HUDEP-2 (cell line): ENCODE data around the gene FEM1B.
"Not testable (repeated sequence)": the region's sequence is repeated elsewhere in the genome, so short reads cannot be mapped to it uniquely, and the experiment has no call there.

Experiments
- DNase-seq, 76 experiments: peaks; one replicate each; lab custom pipeline; 2025; ENCODE audit not compliant: unreplicated experiment in 76 of 76; lab: John Stamatoyannopoulos, UW

FEM1B gene

DNA sequence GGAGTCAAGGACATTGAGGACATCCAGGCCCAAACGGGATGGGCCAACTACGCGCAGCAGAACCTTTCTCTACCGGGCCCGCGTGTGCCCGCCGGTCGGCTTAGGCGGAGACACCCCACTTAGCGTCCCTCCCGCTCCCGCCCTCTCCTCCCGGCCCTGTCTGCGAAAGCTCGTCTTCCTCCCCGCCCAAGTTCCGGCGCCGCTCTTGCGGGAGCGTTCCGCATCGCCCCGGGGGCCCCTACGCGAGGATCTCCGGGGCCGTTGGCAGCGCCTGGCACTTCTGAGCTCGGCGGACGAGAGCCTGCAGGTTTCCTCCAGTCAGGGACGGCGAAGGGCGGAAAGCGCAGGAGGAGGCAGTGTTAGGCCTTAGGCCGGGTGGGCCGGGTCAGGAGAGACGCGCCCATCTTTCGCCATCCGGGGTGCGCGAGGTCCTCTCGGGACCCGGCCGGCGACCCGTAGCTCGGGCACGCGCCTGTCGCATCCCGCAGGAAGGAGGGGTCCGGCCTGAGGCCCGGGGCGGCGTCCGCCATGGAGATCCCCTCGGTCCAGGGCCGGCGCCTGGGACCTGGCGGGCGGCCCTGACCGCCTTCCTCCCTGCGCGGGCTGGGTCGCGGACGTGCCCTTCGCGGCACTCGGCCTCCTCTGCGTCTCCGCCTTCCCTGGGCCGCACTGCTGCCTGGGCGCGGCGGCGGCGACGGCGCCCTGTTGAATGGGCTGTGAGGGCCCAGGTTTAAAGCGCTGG is at the start of gene FEM1B:
FEM1B (plus strand) TSS at position 143 of the 742 bp plus-strand sequence. CDS start 673 bp downstream, outside the sequence.
- DNase-seq, result peak in 75 of 76 experiments; percentile 23 to 94 (median 80)

DNA sequence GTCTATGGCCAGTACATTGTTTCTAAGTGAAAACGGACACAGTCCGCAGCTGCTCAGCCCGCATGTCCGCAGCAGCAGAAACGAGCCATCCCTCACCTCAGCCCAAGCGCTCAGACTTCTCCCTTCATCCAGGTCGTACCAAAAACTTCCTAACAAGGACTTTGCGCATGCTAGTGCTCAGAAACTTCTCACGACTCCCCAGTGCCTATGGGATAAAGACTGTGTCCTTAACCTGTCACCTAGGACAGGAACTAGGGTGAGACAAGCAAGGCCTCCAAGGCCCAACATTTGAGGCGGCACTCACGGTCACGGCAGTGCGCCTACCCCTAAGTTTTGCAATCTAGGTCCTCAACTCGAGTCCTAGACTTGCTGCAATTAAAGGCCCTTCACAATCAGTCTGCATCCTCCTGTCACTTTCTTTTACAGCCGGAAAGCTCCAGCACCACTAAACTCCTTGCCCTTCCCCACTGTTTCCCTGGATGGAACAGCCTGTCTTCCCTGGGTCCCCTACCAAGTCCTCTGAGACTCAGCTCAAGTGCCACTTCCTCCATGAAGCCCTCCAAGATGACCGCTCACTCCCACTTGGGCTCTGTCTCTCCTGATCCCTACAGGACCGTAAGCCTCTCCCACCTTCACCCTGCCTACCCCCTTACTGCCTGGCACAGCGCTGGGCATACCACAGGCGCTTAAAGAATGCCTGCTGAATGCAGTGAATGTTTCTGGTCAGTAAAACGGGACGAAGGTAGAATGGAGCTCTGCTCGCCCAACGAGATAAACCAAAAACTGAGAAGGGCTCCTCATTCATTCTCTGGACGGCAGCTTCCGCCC is 49.2 kb upstream of the FEM1B start:
- DNase-seq, result peak in 10 of 76 experiments; percentile 2 to 46 (median 17)

DNA sequence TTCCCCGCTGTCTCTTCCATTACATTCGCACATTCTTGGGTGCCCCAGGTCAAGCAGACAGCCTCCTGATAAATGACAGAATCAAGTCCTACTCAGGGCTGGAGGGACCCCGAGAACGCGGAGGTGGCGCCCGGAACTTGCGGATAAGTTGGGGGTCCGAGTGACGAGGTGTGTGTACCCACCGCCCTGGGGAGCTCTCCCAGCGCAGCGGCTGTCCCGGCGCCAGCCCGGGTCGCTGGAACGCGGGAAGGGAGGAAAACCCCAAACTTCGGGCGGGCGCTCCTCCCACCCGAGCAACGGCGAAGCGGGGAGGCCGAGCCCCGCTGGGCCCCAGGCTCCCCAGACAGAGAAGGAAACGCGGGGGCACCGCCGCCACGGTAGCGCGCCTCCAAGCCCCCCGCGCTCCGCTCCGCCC is 48.6 kb upstream of the FEM1B start:
- DNase-seq, result peak in 8 of 76 experiments; percentile 13 to 50 (median 36)

DNA sequence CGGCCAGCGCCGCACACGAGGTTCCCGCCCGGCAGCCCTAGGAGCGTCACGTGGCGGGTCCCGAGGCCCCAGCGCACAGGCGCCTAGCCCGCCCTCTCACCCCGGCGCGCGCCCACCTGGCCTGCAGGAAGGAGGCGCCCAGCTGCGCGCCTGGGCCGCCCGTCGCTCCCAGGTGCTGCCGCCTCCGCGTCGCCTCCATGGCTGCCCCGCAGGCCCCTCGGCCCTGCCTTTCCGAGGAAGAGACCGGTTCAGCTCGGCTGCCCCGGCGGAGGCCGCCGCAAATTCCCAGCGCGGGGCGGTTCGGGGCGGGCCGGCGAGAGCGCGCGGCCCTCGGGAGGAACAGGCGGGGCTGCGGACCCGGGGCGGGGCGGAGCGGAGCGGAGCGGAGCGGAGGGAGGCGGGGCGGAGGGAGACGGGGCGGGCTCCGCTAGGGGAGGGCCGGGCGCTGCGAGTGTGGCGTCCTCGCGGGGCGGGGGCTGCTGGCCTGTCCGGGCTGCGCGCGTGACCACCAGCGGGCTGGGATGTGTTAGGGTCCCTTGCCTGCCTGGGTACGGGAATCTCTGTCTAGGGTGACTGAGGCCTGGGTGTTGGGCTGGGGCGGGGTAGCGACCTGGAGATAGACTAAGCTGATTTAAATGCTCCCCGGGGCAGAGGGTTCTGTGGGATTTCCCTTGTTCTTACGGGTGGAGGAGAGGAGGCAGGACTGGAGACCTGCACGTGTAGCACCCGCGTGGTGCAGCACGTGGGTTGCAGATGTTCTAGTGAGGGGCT is 48.0 kb upstream of the FEM1B start, which contains the start of gene CLN6:
CLN6 (minus strand) TSS at position 343 of the 771 bp plus-strand sequence; CDS start at position 199, 144 bp downstream.
- DNase-seq, result peak in 73 of 76 experiments; percentile 5 to 93 (median 71)

DNA sequence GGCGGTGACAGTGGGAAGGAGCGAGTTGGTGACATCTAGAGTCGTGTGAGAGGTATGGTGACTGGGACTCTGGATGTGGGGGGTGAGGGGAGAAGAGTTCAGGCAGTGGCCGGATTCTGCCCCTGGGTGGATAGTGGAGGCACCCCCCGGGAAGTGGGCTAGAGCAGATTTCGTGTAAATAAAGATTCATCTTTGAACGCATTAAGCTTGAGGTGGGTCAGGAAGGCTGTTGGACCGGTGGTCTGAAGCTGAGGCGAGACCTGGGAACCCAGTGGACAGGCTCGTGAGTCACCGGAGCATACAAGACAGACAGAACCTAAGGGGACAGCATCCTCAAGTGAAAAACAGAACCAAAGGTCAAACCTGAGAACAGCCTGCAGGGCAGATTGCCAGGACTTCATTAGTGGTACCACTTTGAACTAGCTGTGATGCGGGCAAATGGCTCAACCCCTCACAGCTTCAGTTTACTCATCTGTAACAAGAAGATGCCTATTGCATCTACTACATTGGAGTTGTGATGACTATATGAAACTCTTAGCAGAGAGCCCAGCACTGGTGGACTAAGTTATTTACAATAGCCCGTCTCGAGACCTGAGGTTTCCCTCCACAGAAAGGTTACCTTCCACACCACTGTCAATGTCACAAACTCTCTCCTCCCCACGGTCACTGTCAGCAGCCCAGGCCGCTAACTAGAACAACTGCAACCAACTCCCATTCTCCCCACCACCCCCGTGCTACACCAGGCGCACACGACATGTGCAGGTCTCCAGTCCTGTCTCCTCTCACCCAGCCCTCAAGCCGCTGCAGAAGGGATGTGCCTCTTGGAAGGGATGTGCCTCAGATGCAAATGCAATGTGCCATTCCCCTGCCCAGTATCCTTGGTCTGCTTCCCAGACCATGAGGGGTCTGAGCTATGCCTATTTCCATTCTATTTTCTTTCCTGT is 47.1 kb upstream of the FEM1B start:
- DNase-seq, result peak in 1 of 76 experiments; percentile 29

DNA sequence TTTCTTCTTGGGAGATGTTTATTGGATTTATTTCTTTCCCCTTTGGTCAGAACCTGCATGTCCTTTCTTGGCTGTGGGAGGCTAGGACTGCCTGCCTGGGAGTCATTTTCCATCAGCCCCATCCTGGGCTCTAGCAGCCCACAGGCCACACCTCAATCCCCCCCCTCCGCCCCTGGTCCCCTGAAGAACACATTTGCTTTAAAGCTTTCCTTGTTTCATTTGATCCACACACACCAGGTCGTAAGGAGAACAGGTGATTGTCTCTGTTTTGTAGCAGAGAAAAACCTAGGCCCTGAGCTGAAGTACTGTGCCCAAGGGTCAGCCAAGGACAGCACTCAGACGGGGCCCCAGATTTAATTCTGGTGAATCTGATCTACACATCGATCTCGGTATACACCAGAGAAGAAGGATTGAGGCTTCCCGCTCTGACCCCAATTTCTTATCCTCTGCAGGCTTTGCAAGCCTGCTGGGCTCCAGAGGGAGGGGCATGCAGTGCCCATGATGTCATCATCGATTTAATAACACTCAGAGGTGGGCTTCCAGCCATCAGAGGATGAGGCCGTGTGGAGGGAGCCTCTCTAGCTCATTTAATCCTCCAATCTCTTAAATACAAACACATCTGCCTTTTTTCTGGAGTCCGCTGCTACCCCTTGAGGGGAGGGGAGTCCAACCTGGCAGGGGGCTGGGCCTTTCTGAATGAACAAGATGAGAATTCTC is 46.3 kb upstream of the FEM1B start:
- DNase-seq, result no peak

DNA sequence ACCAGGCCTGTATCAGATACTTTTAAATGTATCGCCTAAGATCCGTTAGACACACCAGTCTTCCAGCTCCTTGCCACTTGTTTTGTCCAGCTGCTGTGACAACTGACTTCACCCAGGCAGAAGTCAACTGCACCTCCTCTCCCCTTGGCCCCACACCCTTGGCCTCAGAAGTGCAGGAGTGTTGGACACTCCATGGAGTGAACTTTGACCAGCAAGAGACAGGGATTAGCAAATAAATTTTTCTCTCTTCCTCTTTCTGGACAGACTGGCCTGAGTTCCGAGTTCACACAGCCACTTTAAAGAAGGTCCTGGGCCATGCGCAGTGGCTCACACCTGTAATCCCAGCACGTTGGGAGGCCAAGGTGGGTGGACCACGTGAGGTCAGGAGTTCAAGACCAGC is 45.1 kb upstream of the FEM1B start:
- DNase-seq, result no peak

DNA sequence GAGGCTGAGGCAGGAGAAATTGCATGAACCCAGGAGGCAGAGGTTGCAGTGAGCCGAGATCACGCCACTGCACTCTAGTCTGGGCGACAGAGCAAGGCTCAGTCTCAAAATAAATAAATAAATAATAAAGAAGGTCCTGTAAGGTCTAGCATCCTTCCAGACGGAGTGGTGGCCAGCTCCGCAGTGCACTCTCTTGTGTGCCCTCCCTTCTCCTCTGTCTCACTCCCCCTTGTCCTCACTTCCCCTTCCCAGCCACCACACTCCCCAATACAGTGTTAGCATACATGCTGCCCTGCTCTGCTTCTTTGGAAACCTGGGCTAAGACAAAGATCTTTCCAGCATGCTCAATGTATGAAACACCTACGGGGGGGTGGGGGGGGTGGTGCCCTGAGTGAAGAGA is 44.6 kb upstream of the FEM1B start:
- no peak for DNase-seq

DNA sequence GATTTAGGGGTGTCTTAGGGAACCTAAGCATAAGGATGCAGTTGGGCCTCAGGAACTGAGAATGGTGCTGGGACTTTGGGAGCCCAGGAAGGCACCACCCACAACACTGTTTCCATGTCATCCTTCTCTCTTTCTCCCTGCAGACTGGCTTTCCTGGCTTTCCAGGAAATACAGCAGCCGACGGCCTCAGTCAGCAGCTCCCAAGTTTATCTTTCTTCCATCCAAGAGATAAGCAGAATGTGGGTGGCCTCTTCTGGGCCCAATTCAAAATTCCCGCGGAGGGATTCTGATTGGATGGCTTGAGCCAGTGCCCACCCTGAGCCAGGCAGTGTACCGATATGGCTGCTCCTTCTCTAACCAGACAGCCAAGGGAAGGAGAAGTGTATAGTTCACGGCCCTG is 43.5 kb upstream of the FEM1B start:
- DNase-seq, result no peak

DNA sequence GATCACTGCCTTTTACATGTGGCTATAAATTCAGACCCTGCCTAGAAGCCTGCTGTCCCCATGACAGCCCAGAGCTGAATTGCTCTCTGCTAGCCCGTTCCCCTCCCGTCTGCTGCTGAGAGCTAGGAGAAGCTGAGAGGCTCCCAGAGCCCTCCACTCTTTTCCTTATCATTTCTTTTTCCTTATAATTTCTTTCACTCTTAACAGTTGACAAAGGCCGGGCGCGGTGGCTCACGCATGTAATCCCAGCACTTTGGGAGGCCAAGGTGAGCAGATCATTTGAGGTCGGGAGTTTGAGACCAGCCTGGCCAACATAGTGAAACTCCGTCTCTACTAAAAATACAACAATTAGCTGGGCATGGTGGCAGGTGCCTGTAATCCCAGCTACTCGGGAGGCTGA is 43.0 kb upstream of the FEM1B start:
- DNase-seq, result not testable (repeated sequence)

DNA sequence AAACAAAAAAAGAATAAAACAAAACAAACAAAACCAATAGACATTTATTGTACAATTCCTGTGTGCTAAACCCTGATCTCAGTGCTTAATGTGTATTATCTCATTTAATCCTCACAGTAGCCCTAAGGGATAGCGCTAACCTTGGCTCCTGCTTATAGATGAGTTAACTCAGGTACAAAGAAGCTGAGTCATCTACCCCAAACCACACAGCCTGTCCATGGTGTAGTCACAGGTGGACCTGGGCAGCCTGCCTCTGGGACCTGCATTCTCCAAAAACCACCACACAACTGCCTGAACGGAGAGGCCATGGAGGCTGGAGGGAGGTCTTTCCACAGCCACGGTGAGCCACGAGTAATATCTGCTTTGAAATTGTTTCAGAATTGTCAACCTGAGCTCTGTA is 42.5 kb upstream of the FEM1B start:
- no peak for DNase-seq

DNA sequence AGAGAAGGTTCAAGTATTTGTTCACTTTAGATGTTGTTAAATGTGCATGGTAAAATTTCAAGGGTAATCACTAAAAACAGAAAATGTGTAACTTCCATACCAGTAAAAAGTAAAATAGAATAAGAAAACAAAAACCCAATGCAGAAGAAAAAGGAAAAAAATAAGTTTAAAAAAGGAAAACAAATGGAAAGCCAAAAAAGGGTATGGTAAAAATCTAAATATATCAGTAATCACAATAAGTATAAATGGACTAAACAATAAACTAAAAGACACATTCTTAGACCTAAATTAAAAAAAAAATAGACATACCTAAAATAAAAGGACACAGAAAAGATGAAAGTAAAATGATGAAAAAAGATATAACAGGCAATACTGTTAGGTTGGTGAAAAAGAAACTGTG is 38.5 kb upstream of the FEM1B start:
- DNase-seq, result no peak

DNA sequence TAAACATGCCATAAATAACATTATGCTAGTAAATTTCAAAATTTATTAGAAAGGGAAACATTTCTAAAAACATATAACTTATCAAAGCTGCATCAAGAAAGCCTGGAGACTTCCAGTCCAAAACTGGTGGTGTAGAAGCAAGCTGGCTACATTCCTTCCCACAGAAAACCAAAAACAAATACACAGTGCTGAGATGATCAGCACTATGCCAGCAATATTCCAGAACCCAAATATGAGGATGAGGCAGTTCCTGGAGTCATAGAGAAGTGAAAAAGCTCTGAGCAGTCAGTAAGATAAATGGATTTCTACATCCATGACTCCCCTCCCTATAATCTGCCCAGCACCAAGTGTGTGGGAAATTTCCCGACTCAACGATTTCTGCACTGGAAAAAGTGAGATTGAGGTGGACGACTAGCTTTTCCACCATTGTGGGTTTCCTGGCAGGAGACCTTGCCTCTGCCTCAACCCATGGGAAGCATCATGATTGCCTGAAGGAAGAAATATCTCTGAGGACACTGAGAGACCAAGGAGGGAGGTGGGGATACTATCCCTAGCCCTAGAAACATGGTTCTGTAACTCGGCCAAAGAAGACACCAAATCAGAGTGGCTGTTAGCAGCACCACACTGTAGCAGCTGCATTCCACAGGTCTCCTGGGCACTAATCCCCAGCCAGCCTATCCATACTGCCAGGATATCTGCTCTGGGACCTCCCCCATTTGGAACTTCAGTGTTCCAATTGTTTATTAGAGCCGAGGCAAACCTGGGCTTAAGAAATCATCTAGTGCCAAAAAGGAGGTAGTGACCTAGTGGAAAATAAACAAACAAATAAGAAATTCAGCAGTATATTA is 36.2 kb upstream of the FEM1B start:
- DNase-seq, result no peak

DNA sequence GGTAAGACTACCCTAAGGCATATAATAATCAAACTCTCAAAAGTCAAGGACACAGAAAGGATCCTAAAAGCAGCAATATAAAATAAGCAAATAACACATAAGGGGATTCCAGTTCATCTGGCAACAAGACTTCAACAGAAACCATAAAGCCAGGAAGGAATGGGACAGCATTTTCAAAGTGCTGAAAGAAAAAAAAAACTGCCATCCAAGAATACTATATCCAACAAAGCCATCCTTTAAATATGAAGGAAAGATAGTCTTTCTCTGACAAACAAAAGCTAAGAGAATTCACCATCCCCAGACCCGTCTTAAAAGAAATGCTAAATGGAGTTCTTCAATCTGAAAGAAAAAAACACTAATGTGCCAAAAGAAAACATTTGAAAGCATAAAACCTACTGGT is 33.3 kb upstream of the FEM1B start:
- no peak for DNase-seq

DNA sequence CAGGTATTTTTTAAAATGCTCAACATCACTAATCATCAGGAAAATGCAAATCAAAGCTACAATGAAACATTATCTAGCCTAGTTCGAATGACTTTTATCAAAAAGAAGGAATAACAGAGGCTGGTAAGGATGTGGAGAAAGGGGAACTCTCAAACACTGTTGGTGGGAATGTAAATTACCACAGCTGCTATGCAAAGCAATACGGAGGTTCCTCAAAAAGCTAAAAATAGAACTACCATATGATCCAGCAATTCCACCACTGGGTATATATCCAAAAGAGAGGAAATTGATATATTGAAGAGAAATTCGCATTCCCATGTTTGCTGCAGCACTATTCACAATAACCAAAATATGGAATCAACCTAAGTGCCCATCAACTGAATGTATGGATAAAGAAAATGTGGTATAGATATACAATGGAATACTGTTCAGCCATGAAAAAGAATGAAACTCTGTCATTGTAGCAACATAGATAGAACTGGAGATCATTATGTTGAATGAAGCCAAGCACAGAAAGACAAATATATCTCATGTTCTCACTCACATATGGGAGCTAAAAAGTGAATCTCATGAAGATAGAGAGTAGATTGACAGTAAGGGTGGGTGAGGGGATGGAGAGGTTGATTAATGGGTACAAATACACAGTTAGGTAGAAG is 28.4 kb upstream of the FEM1B start:
- DNase-seq, result no peak

DNA sequence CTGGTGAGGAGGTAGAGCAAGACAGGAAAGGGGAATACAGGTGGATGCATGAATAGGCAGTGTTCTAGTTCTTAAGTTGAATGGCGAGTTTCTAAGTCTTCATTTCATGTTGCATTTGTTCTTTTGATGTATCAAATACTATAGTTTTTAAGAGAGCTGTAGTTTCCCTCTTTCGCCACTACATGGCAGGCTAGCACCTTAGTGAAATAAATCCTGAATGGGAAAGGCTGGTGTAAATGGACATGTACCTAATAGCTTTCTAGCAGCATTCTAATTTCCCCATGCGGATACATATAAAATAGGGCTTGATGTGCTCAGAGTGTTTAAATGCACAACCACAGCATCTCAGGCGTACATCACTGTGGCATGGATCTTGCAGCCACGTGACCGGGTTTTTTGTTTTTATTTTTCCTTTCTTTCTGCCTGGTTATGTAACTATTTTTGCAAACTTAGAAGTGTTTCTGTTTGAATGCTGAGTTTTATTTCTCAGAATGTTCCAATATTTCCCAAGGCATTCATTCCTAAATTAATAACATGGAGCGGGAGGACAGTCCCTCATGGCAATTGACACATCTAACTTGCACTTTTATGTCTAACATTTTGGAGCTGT is 24.5 kb upstream of the FEM1B start:
- peak in 38 of 76 experiments; percentile 2 to 78 (median 40) for DNase-seq
